ENCODE measurements around the gene NAPSA.
A peak's percentile ranks its signal among the peaks of the same experiment; 100 is the strongest.
"Not testable (repeated sequence)": the region's sequence is repeated elsewhere in the genome, so short reads cannot be mapped to it uniquely, and the experiment has no call there.

The NAPSA gene

GRCh38 chr19:50344661-50345318 is 20.6 kb downstream of the NAPSA start:
- peaks cover 4% of the 10 kb centered on the region; the same call in 1 of the 2 replicates for H3K9me3 ChIP-seq (ENCODE audit: low read length)
- no peaks in the 10 kb centered on the region for H3K9me2 ChIP-seq (ENCODE audit: low read depth, low read length)
- H3K36me3 ChIP-seq (ENCODE audit: insufficient read depth, low read length) = peaks cover 18% of the 10 kb centered on the region
- no peaks in the 10 kb centered on the region for H3K27me3 ChIP-seq (ENCODE audit: insufficient read depth, low read length)
- peak overlapping the region; percentile 85 for H3K4me2 ChIP-seq (ENCODE audit: low read length)
- H2AFZ ChIP-seq (ENCODE audit: low read length) = no peak overlapping the region
- H3K4me1 ChIP-seq (ENCODE audit: insufficient read depth, low read length, severe bottlenecking) = peaks cover 88% of the 10 kb centered on the region
- H3K79me2 ChIP-seq (ENCODE audit: insufficient read depth, low read length) = peaks cover 13% of the 10 kb centered on the region
- peak overlapping the region; percentile 71 for H3K4me3 ChIP-seq (ENCODE audit: low read depth, low read length, poor library complexity, severe bottlenecking)
- H3F3A ChIP-seq (ENCODE audit: insufficient read depth, low read length) = peaks cover 8% of the 10 kb centered on the region; the same call in 1 of the 2 replicates
- peak overlapping the region; percentile 91 for H3K27ac ChIP-seq (ENCODE audit: low read depth, low read length, poor library complexity, severe bottlenecking)
- no peak for TF ChIP-seq CTCF (IDR thresholded peaks at IDR 0.05; ENCODE audit: low read length)
- TF ChIP-seq EZH2 (IDR thresholded peaks at IDR 0.05; ENCODE audit: borderline replicate concordance, low read length) = no peak
- H4K20me1 ChIP-seq (ENCODE audit: insufficient read depth, low read length) = no peaks in the 10 kb centered on the region
- peak overlapping the region; percentile 91 for H3K9ac ChIP-seq (ENCODE audit: low read length)

GRCh38 chr19:50341091-50341564 is 24.3 kb downstream of the NAPSA start:
- Histone ChIP-seq H3K9ac (ENCODE audit: low read length) (peak overlapping the region; percentile 27; the same call in 1 of the 2 replicates), H3K4me3 (ENCODE audit: low read depth, low read length, poor library complexity, severe bottlenecking) (peak overlapping the region; percentile 30), H2AFZ (ENCODE audit: low read length) (no peak overlapping the region), H3K9me2 (ENCODE audit: low read depth, low read length) (no peaks in the 10 kb centered on the region), H3K36me3 (ENCODE audit: insufficient read depth, low read length) (peaks cover 43% of the 10 kb centered on the region), H4K20me1 (ENCODE audit: insufficient read depth, low read length) (no peaks in the 10 kb centered on the region), H3K4me1 (ENCODE audit: insufficient read depth, low read length, severe bottlenecking) (peaks cover 52% of the 10 kb centered on the region), H3K9me3 (ENCODE audit: low read length) (peaks cover 4% of the 10 kb centered on the region; the same call in 1 of the 2 replicates), H3K79me2 (ENCODE audit: insufficient read depth, low read length) (peaks cover 21% of the 10 kb centered on the region), H3F3A (ENCODE audit: insufficient read depth, low read length) (peaks cover 8% of the 10 kb centered on the region; the same call in 1 of the 2 replicates), H3K4me2 (ENCODE audit: low read length) (peak overlapping the region; percentile 58), H3K27me3 (ENCODE audit: insufficient read depth, low read length) (no peaks in the 10 kb centered on the region), H3K27ac (ENCODE audit: low read depth, low read length, poor library complexity, severe bottlenecking) (peak overlapping the region; percentile 91)
- no peak for TF ChIP-seq CTCF (IDR thresholded peaks at IDR 0.05; ENCODE audit: low read length)

GRCh38 chr19:50340331-50340730 is 25.1 kb downstream of the NAPSA start:
- Histone ChIP-seq H3K9me2 (ENCODE audit: low read depth, low read length) (no peaks in the 10 kb centered on the region), H3K27me3 (ENCODE audit: insufficient read depth, low read length) (no peaks in the 10 kb centered on the region), H3K36me3 (ENCODE audit: insufficient read depth, low read length) (peaks cover 51% of the 10 kb centered on the region), H4K20me1 (ENCODE audit: insufficient read depth, low read length) (no peaks in the 10 kb centered on the region), H3F3A (ENCODE audit: insufficient read depth, low read length) (peaks cover 8% of the 10 kb centered on the region; the same call in 1 of the 2 replicates), H3K4me1 (ENCODE audit: insufficient read depth, low read length, severe bottlenecking) (peaks cover 50% of the 10 kb centered on the region), H3K9me3 (ENCODE audit: low read length) (peaks cover 4% of the 10 kb centered on the region; the same call in 1 of the 2 replicates), H3K79me2 (ENCODE audit: insufficient read depth, low read length) (peaks cover 21% of the 10 kb centered on the region), H3K9ac (ENCODE audit: low read length) (no peak overlapping the region), H3K4me3 (ENCODE audit: low read depth, low read length, poor library complexity, severe bottlenecking) (peak overlapping the region; percentile 30), H2AFZ (ENCODE audit: low read length) (no peak overlapping the region), H3K27ac (ENCODE audit: low read depth, low read length, poor library complexity, severe bottlenecking) (peak overlapping the region; percentile 91), H3K4me2 (ENCODE audit: low read length) (peak overlapping the region; percentile 46; the same call in 1 of the 2 replicates)
- TF ChIP-seq EZH2 (IDR thresholded peaks at IDR 0.05; ENCODE audit: borderline replicate concordance, low read length) (no peak), CTCF (IDR thresholded peaks at IDR 0.05; ENCODE audit: low read length) (no peak)

DNA sequence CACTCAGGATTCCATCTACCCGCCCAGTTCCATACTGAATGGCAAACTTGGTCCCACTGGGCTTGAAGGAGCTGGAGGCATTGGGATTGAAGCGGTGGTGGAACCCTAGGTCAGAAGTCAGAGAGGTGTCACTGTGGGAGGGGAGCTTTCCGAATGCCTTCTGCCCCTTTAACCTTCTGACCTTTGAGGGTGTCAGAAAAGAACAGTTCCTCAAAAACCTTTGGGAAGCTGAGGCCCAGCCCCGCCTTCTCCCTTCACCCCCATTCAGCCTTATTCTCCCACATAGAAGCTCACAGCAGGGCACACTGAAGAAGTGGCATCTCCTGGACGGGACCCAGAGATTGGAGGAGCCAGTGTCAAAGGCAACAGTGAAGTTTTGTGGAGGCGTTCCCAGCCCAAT is 28.4 kb downstream of the NAPSA start:
- H3F3A ChIP-seq (ENCODE audit: insufficient read depth, low read length); H2AFZ ChIP-seq (ENCODE audit: low read length); H3K27me3 ChIP-seq (ENCODE audit: insufficient read depth, low read length); H3K4me3 ChIP-seq (ENCODE audit: low read depth, low read length, poor library complexity, severe bottlenecking); H4K20me1 ChIP-seq (ENCODE audit: insufficient read depth, low read length); H3K9me3 ChIP-seq (ENCODE audit: low read length); H3K4me2 ChIP-seq (ENCODE audit: low read length); H3K27ac ChIP-seq (ENCODE audit: low read depth, low read length, poor library complexity, severe bottlenecking); H3K9me2 ChIP-seq (ENCODE audit: low read depth, low read length); H3K9ac ChIP-seq (ENCODE audit: low read length): not testable (repeated sequence)
- peaks cover 50% of the 10 kb centered on the region for H3K4me1 ChIP-seq (ENCODE audit: insufficient read depth, low read length, severe bottlenecking)
- peaks cover 17% of the 10 kb centered on the region for H3K79me2 ChIP-seq (ENCODE audit: insufficient read depth, low read length)
- peaks cover 58% of the 10 kb centered on the region for H3K36me3 ChIP-seq (ENCODE audit: insufficient read depth, low read length)

All from OCI-LY1 (cell line).